Panc1 (cell line): ENCODE results near the gene CHST13. TPM values are rescaled to one million over a fixed set of nuclear protein-coding genes. Genes with fewer than 3 reads are reported as not detected.

ENCODE experiments used
- ATAC-seq: fragments of 200-7000 bp; cut with Tn5 transposase; 2 replicates; pipeline ENCODE4 v1.9.1; 2020; ENCODE audit warnings: mild to moderate bottlenecking, moderate library complexity
- BruUV-seq: library from RNA; stranded (reverse); fragments of 400-500 nt; replicated peaks from 2 replicates; lab custom pipeline; 2021; lab: Mats Ljungman, UMichigan
- CTCF ChIA-PET: fragments of 300-600 bp; sonication (Branson Sonifier 250); formaldehyde crosslinking; loops from one replicate; lab custom pipeline; 2022; ENCODE audit warnings: antibody characterized with exemption; lab: Charles Lee
- POLR2A ChIA-PET: fragments of 300-600 bp; sonication (Branson Sonifier 250); formaldehyde crosslinking; loops from one replicate; lab custom pipeline; 2022; ENCODE audit warnings: antibody characterized with exemption; lab: Charles Lee
- DNase-seq: peaks from one replicate; pipeline ENCODE4 v3.0.0-alpha.2; 2010; ENCODE audit warnings: low read depth, low spot score
- H3K27ac ChIP-seq: 2 replicates; pipeline ENCODE4 v1.5.1; 2011; ENCODE audit warnings: mild to moderate bottlenecking, low read length, inconsistent platforms
- H3K27me3 ChIP-seq: fragments of 200-500 bp; sonication (Bioruptor generic); 2 replicates; pipeline ENCODE4 v1.6.0; 2014; ENCODE audit warnings: low read length, inconsistent platforms; ENCODE audit not compliant: control insufficient read depth, insufficient read depth
- H3K36me3 ChIP-seq: fragments of 200-500 bp; sonication (Bioruptor generic); 2 replicates; pipeline ENCODE4 v1.5.1; 2014; ENCODE audit warnings: inconsistent platforms, mild to moderate bottlenecking, low read length, moderate library complexity; ENCODE audit not compliant: control insufficient read depth, insufficient read depth
- H3K4me1 ChIP-seq: 2 replicates; pipeline ENCODE4 v1.5.1; 2011; ENCODE audit warnings: inconsistent platforms, mild to moderate bottlenecking, low read length, moderate library complexity; ENCODE audit not compliant: control insufficient read depth, insufficient read depth
- H3K4me3 ChIP-seq, 2 experiments: 2 replicates each; pipeline ENCODE4 v1.5.1; 2011 to 2012; ENCODE audit warnings: low read depth in 2 of 2, low read length in 2 of 2, mild to moderate bottlenecking in 2 of 2, inconsistent platforms in 1 of 2, moderate library complexity in 1 of 2
- H3K9me3 ChIP-seq: fragments of 200-500 bp; sonication (Bioruptor generic); 2 replicates; pipeline ENCODE4 v1.5.1; 2014; ENCODE audit warnings: low read depth, mild to moderate bottlenecking, inconsistent platforms, low read length, moderate library complexity; ENCODE audit not compliant: control insufficient read depth, insufficient read depth
- POLR2AphosphoS5 ChIP-seq: IDR thresholded peaks from 2 replicates; pipeline ENCODE4 v1.6.1; 2012; ENCODE audit warnings: mild to moderate bottlenecking, low read depth, low read length, moderate library complexity
- SIN3A ChIP-seq: IDR thresholded peaks from 2 replicates; pipeline ENCODE4 v1.6.1; 2012; ENCODE audit warnings: low read depth, mild to moderate bottlenecking, low read length, moderate library complexity, borderline replicate concordance; ENCODE audit not compliant: insufficient read depth
- TCF7L2 ChIP-seq: IDR thresholded peaks from 2 replicates; pipeline ENCODE4 v1.6.1; 2011; ENCODE audit warnings: mild to moderate bottlenecking, low read depth, low read length, inconsistent platforms
- in situ Hi-C: cut with HindIII; loops from 2 replicates; pipeline ENCODE4 v1.10.0; 2016; ENCODE audit warnings: low sequenced_read_pairs, low pct_unique_long_range_greater_than_20kb
- intact Hi-C: fragments of 100-400 bp; cut with micrococcal nuclease; formaldehyde crosslinking; loops from one replicate; pipeline ENCODE4 v1.10.0; 2022; ENCODE audit not compliant: unreplicated experiment
- total RNA-seq: library from RNA; stranded (reverse); gene quantifications from one replicate; pipeline ENCODE4 v1.2.1, GENCODE V29; 2021; ENCODE audit not compliant: unreplicated experiment
- TF ChIP-seq, protein P1 (sequence below): fragments of 450-650 bp; IDR thresholded peaks from 2 replicates; pipeline ENCODE4 v1.5.1; 2017; ENCODE audit warnings: mild to moderate bottlenecking
- TF ChIP-seq, protein P2 (sequence below), 2 experiments: IDR thresholded peaks; 2 replicates each; pipeline ENCODE4 v1.6.1; 2011 to 2012; ENCODE audit warnings: low read depth in 2 of 2, control low read depth in 1 of 2, low read length in 1 of 2, mild to moderate bottlenecking in 1 of 2, moderate library complexity in 1 of 2; ENCODE audit not compliant: insufficient read depth in 1 of 2

CHST13 gene
- total RNA-seq, 1 experiment from 2014 or later = 0.64 TPM

DNA sequence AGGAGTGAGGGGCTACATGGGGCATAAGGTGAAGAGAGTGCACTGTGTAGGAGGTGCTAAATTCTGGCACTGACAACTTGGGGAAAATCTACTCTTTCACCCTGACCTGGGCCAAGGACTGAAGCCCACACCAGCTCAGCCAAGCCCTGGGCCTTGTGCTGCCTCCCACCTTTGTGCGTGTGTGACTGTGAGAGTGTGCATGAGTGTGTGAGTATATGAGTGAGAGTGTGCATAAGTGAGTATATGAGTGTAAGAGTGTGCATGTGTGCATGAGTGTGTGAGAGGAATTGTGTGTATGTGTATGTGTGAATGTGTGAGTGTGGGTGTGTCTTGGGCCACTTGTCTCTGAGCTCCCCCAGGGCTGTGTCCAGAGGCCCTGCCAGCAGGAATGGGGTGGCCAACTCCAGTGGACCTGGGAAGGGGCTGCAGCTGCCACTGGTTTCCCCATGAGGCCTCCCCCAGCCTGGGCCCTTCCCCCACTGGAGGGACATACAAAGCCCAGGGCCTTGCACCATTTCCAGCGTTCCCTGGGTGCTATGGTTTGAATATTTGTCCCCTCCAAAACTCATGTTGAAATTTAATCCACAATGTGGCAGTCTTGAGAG, 19.6 kb downstream of the CHST13 start:
- Histone ChIP-seq H3K4me1 (peaks cover 6% of the 10 kb centered on the region; the same call in 1 of the 2 replicates), H3K4me3 (no peak overlapping the region), H3K27me3 (no peaks in the 10 kb centered on the region; the same call in 1 of the 2 replicates), H3K36me3 (no peaks in the 10 kb centered on the region), H3K27ac (no peak overlapping the region), H3K9me3 (no peaks in the 10 kb centered on the region)
- ChIA-PET CTCF (no interaction called here), POLR2A (no interaction called here)
- intact Hi-C loops = no loop called here
- in situ Hi-C loops = no loop called here
- DNase-seq (no peak), ATAC-seq (no peak)
- BruUV-seq = no TSS peak
- TF ChIP-seq, protein P1, sequence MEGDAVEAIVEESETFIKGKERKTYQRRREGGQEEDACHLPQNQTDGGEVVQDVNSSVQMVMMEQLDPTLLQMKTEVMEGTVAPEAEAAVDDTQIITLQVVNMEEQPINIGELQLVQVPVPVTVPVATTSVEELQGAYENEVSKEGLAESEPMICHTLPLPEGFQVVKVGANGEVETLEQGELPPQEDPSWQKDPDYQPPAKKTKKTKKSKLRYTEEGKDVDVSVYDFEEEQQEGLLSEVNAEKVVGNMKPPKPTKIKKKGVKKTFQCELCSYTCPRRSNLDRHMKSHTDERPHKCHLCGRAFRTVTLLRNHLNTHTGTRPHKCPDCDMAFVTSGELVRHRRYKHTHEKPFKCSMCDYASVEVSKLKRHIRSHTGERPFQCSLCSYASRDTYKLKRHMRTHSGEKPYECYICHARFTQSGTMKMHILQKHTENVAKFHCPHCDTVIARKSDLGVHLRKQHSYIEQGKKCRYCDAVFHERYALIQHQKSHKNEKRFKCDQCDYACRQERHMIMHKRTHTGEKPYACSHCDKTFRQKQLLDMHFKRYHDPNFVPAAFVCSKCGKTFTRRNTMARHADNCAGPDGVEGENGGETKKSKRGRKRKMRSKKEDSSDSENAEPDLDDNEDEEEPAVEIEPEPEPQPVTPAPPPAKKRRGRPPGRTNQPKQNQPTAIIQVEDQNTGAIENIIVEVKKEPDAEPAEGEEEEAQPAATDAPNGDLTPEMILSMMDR = no peak

DNA sequence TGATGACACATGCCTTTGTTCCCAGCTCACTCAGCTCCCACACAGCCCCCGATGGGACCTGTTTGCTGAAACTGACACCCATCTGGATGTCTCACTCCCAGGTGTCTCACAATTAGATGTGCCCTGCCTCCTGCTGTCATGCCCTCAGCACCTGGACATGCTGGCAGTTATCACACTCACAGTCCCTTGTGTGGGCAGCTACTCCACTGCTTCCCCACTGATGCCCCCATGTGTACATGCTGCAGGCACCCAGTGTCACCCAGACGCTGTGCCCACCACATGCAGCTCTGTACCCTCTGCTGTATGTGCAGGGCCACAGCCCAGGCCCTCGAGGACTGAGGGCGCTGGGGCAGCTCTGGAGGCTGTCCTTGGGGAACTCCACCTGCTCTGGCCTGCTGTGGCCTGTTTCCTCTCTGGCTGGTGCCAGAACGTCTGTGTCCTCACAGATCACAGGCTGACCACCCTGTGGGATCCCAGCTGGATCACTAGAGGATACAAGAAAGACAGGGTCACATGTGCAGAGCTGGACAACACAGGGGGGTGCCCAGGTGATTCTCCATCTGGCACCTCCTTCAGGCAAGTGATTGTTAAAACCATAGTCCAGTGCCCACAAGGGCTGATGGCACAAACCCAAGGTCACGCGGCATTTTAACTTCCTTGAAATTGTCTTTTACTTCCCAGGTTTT, 20.8 kb downstream of the CHST13 start:
- Histone ChIP-seq H3K36me3 (no peaks in the 10 kb centered on the region), H3K4me1 (peaks cover 6% of the 10 kb centered on the region; the same call in 1 of the 2 replicates), H3K9me3 (no peaks in the 10 kb centered on the region), H3K27me3 (no peaks in the 10 kb centered on the region; the same call in 1 of the 2 replicates), H3K4me3 (no peak overlapping the region), H3K27ac (no peak overlapping the region)
- POLR2A ChIA-PET = no interaction called here
- no TSS peak for BruUV-seq
- in situ Hi-C loops (no loop called here), intact Hi-C loops (no loop called here)
- ATAC-seq = no peak
- CTCF ChIA-PET = interaction anchor here (0.5 kb wide), 1 partner anchor 43 kb away, joined by 3 read pairs; no protein-coding TSS in a partner anchor
- TF ChIP-seq, protein P2, sequence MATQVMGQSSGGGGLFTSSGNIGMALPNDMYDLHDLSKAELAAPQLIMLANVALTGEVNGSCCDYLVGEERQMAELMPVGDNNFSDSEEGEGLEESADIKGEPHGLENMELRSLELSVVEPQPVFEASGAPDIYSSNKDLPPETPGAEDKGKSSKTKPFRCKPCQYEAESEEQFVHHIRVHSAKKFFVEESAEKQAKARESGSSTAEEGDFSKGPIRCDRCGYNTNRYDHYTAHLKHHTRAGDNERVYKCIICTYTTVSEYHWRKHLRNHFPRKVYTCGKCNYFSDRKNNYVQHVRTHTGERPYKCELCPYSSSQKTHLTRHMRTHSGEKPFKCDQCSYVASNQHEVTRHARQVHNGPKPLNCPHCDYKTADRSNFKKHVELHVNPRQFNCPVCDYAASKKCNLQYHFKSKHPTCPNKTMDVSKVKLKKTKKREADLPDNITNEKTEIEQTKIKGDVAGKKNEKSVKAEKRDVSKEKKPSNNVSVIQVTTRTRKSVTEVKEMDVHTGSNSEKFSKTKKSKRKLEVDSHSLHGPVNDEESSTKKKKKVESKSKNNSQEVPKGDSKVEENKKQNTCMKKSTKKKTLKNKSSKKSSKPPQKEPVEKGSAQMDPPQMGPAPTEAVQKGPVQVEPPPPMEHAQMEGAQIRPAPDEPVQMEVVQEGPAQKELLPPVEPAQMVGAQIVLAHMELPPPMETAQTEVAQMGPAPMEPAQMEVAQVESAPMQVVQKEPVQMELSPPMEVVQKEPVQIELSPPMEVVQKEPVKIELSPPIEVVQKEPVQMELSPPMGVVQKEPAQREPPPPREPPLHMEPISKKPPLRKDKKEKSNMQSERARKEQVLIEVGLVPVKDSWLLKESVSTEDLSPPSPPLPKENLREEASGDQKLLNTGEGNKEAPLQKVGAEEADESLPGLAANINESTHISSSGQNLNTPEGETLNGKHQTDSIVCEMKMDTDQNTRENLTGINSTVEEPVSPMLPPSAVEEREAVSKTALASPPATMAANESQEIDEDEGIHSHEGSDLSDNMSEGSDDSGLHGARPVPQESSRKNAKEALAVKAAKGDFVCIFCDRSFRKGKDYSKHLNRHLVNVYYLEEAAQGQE (IDR thresholded peaks at IDR 0.05; ENCODE audit: insufficient read depth in 1 of 2, low read depth in 2 of 2, low read length in 1 of 2) = no peak
- TF ChIP-seq TCF7L2 = no peak
- no peak for TF ChIP-seq SIN3A
- TF ChIP-seq, protein P1 = no peak
- TF ChIP-seq POLR2AphosphoS5 = no peak
- DNase-seq = no peak
